SK-N-SH (cell line): Measurements from ENCODE around the gene CD33. TPM values are rescaled to one million over a fixed set of nuclear protein-coding genes. Genes with fewer than 3 reads are reported as not detected.

Experiments
- CTCF ChIA-PET: fragments of 300-600, 350-600 bp; formaldehyde crosslinking; extraction: SDS; loops from one replicate; lab custom pipeline; 2021; lab: Yijun Ruan, JAX
- POLR2A ChIA-PET: fragments of 350-600 bp; sonication (Branson Sonifier 250); formaldehyde crosslinking; extraction: SDS; loops from one replicate; lab custom pipeline; 2020; ENCODE audit warnings: antibody characterized with exemption, inconsistent platforms; lab: Yijun Ruan, JAX
- DNase-seq: peaks from one replicate; pipeline ENCODE4 v3.0.0; 2012
- H2AFZ ChIP-seq: fragments of 200-600 bp; sonication (generic); 2 replicates; pipeline ENCODE4 v1.8.1; 2016; ENCODE audit warnings: antibody characterized with exemption, mild to moderate bottlenecking, low read depth
- H3F3A ChIP-seq: fragments of 200-600 bp; sonication (generic); replicated peaks from 2 replicates; pipeline ENCODE3; 2016; ENCODE audit warnings: antibody characterized with exemption, mild to moderate bottlenecking; ENCODE audit not compliant: insufficient read depth
- H3K27ac ChIP-seq, 2 experiments: fragments of 200-500 bp in 1 of 2; fragments of 200-600 bp in 1 of 2; sonication (Bioruptor generic) in 1 of 2; sonication (generic), shearing (Covaris generic) in 1 of 2; 2 replicates each; pipeline versions ENCODE4 v1.5.1 to v1.6.1; 2014 to 2016; ENCODE audit warnings: low read depth in 2 of 2, inconsistent platforms in 1 of 2, low read length in 1 of 2, mild to moderate bottlenecking in 1 of 2, mixed read lengths in 1 of 2
- H3K27me3 ChIP-seq: fragments of 200-600 bp; sonication (generic), shearing (Covaris generic); 2 replicates; pipeline ENCODE4 v1.6.1; 2016; ENCODE audit warnings: mixed run types; ENCODE audit not compliant: insufficient read depth
- H3K36me3 ChIP-seq, 2 experiments: fragments of 200-500 bp in 1 of 2; fragments of 200-600 bp in 1 of 2; sonication (Bioruptor generic) in 1 of 2; sonication (generic) in 1 of 2; replicated peaks in 1 of 2; 2 replicates each; pipeline versions ENCODE3 to v1.5.1; 2014 to 2016; ENCODE audit warnings: low read length in 1 of 2, mild to moderate bottlenecking in 1 of 2; ENCODE audit not compliant: insufficient read depth in 2 of 2, control insufficient read depth in 1 of 2
- H3K4me1 ChIP-seq, 2 experiments: fragments of 200-500 bp in 1 of 2; fragments of 200-600 bp in 1 of 2; sonication (Bioruptor generic) in 1 of 2; sonication (generic), shearing (Covaris generic) in 1 of 2; 2 replicates each; pipeline versions ENCODE4 v1.5.1 to v1.6.1; 2014 to 2016; ENCODE audit warnings: low read depth in 1 of 2, low read length in 1 of 2, mixed run types in 1 of 2; ENCODE audit not compliant: insufficient read depth in 2 of 2, control insufficient read depth in 1 of 2
- H3K4me2 ChIP-seq: fragments of 200-600 bp; sonication (generic), shearing (Covaris generic); 2 replicates; pipeline ENCODE4 v1.6.1; 2017; ENCODE audit warnings: mixed run types
- H3K4me3 ChIP-seq, 2 experiments: fragments of 200-500 bp in 1 of 2; fragments of 200-600 bp in 1 of 2; sonication (Bioruptor generic) in 1 of 2; sonication (generic), shearing (Covaris generic) in 1 of 2; 2 replicates each; pipeline versions ENCODE4 v1.5.1 to v1.8.1; 2014 to 2016; ENCODE audit warnings: low read depth in 2 of 2, inconsistent platforms in 1 of 2, low read length in 1 of 2, mild to moderate bottlenecking in 1 of 2, mixed read lengths in 1 of 2, moderate library complexity in 1 of 2
- H3K79me2 ChIP-seq: fragments of 200-600 bp; sonication (generic); 2 replicates; pipeline ENCODE4 v1.8.1; 2017; ENCODE audit warnings: mild to moderate bottlenecking; ENCODE audit not compliant: insufficient read depth
- H3K9ac ChIP-seq: fragments of 200-600 bp; sonication (generic); 2 replicates; pipeline ENCODE4 v1.6.1; 2017; ENCODE audit warnings: mixed run types
- H3K9me2 ChIP-seq: fragments of 200-600 bp; sonication (generic); 2 replicates; pipeline ENCODE4 v1.6.1; 2017; ENCODE audit warnings: mixed run types
- H3K9me3 ChIP-seq: fragments of 200-600 bp; sonication (generic); 2 replicates; pipeline ENCODE4 v1.6.1; 2017; ENCODE audit warnings: mixed run types, mild to moderate bottlenecking, moderate library complexity
- H4K20me1 ChIP-seq: fragments of 200-600 bp; sonication (generic); 2 replicates; pipeline ENCODE4 v1.6.1; 2017; ENCODE audit warnings: mild to moderate bottlenecking, mixed run types; ENCODE audit not compliant: insufficient read depth
- ELF1 ChIP-seq: IDR thresholded peaks from 2 replicates; pipeline ENCODE4 v1.4.0; 2012
- FOSL2 ChIP-seq: IDR thresholded peaks from 2 replicates; pipeline ENCODE4 v1.4.0; 2012; ENCODE audit warnings: low read depth, mild to moderate bottlenecking, moderate library complexity, borderline replicate concordance
- GATA2 ChIP-seq: sonication (generic); formaldehyde crosslinking; IDR thresholded peaks from 2 replicates; pipeline ENCODE4 v1.5.0; 2020; ENCODE audit warnings: mild to moderate bottlenecking, missing genetic modification reagents
- NFIC ChIP-seq: IDR thresholded peaks from 2 replicates; pipeline ENCODE4 v1.4.0; 2012; ENCODE audit warnings: borderline replicate concordance
- RCOR1 ChIP-seq: fragments of 150-350 bp; IDR thresholded peaks from 2 replicates; pipeline ENCODE4 v1.6.1; 2017; ENCODE audit warnings: antibody characterized with exemption, low read length
- SIN3A ChIP-seq: IDR thresholded peaks from 2 replicates; pipeline ENCODE4 v1.6.1; 2012; ENCODE audit warnings: low read depth, mild to moderate bottlenecking, low read length, moderate library complexity, borderline replicate concordance
- SMC3 ChIP-seq: IDR thresholded peaks from 2 replicates; pipeline ENCODE4 v1.6.1; 2012; ENCODE audit warnings: low read depth, low read length, improper control_type of control experiment
- WGBS: methylation state at CpG from one replicate; pipeline ENCODE4 v1.1.6; 2017; ENCODE audit warnings: low lambda C conversion rate; 5-methylcytosine and 5-hydroxymethylcytosine counted together
- polyA plus RNA-seq, 3 experiments: library from polyadenylated mRNA; depleted of rRNA; stranded (reverse); fragments of >200 nt; gene quantifications; 2 replicates each; pipeline ENCODE4 v1.2.3, GENCODE V29; 2012
- TF ChIP-seq, protein P1 (sequence below): IDR thresholded peaks from 2 replicates; pipeline ENCODE4; 2012
- TF ChIP-seq, protein P2 (sequence below): fragments of 150-350 bp; IDR thresholded peaks from 2 replicates; pipeline ENCODE4 v1.6.1; 2017; ENCODE audit warnings: antibody characterized with exemption, low read length, low read depth, borderline replicate concordance
- TF ChIP-seq, protein P3 (sequence below): IDR thresholded peaks from 2 replicates; pipeline ENCODE4 v1.6.1; 2012; ENCODE audit warnings: mild to moderate bottlenecking, low read depth, low read length, moderate library complexity
- TF ChIP-seq, protein P4 (sequence below): fragments of 200-600 bp; sonication (generic); IDR thresholded peaks from 2 replicates; pipeline ENCODE4 v1.6.1; 2017; ENCODE audit warnings: antibody characterized with exemption, mild to moderate bottlenecking, moderate library complexity

Gene CD33
- polyA plus RNA-seq, 1 of the 3 experiments (the other 2 are of a cell fraction): 0.36 TPM

DNA sequence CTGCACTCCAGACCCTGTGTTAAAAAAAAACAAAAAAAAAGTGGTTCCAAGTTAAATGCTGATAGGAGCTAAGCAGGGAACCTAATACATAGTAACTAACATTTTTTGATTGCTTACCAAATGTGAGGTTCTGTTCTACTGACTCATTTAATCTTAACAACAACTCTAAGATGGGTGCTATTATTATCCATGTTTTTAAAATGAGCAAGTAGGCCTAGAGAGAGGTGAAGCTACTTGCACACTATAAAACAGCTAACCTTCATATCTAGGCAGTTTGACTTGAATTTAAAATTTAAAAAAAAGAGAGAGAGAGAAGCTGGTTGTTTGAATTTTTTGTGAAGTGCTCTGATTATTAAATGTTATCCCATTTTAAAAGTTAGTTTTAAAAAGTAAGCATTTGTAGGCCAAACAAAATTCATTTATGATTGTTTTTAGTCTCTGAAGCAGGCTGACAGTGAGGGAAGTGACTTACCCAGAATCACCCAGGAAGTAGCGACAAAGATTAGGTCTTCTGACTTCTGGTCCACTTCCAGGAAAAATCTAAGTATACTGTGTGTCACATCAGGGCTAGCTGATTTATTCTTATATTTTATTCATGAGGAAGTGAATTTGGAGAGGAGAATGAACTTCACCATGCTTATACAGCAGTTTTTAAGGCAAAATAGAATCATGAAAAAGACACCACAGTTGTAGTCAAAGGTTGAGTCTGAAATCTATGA, 28.4 kb downstream of the CD33 start:
- CTCF ChIA-PET: no interaction called here
- Histone ChIP-seq H3K79me2 (no peaks in the 10 kb centered on the region), H3K4me1 (no peaks in the 10 kb centered on the region), H3K9me2 (no peaks in the 10 kb centered on the region), H3K4me2 (no peak overlapping the region)
- no peak for TF ChIP-seq ELF1
- no peak for TF ChIP-seq SMC3
- TF ChIP-seq, protein P1, sequence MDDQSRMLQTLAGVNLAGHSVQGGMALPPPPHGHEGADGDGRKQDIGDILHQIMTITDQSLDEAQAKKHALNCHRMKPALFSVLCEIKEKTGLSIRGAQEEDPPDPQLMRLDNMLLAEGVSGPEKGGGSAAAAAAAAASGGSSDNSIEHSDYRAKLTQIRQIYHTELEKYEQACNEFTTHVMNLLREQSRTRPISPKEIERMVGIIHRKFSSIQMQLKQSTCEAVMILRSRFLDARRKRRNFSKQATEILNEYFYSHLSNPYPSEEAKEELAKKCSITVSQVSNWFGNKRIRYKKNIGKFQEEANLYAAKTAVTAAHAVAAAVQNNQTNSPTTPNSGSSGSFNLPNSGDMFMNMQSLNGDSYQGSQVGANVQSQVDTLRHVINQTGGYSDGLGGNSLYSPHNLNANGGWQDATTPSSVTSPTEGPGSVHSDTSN: no peak
- TF ChIP-seq GATA2 (CRISPR knock-in tag): no peak
- TF ChIP-seq FOSL2: no peak
- TF ChIP-seq, protein P2, sequence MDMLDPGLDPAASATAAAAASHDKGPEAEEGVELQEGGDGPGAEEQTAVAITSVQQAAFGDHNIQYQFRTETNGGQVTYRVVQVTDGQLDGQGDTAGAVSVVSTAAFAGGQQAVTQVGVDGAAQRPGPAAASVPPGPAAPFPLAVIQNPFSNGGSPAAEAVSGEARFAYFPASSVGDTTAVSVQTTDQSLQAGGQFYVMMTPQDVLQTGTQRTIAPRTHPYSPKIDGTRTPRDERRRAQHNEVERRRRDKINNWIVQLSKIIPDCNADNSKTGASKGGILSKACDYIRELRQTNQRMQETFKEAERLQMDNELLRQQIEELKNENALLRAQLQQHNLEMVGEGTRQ: no peak
- TF ChIP-seq, protein P3, sequence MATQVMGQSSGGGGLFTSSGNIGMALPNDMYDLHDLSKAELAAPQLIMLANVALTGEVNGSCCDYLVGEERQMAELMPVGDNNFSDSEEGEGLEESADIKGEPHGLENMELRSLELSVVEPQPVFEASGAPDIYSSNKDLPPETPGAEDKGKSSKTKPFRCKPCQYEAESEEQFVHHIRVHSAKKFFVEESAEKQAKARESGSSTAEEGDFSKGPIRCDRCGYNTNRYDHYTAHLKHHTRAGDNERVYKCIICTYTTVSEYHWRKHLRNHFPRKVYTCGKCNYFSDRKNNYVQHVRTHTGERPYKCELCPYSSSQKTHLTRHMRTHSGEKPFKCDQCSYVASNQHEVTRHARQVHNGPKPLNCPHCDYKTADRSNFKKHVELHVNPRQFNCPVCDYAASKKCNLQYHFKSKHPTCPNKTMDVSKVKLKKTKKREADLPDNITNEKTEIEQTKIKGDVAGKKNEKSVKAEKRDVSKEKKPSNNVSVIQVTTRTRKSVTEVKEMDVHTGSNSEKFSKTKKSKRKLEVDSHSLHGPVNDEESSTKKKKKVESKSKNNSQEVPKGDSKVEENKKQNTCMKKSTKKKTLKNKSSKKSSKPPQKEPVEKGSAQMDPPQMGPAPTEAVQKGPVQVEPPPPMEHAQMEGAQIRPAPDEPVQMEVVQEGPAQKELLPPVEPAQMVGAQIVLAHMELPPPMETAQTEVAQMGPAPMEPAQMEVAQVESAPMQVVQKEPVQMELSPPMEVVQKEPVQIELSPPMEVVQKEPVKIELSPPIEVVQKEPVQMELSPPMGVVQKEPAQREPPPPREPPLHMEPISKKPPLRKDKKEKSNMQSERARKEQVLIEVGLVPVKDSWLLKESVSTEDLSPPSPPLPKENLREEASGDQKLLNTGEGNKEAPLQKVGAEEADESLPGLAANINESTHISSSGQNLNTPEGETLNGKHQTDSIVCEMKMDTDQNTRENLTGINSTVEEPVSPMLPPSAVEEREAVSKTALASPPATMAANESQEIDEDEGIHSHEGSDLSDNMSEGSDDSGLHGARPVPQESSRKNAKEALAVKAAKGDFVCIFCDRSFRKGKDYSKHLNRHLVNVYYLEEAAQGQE: no peak
- no peak for TF ChIP-seq RCOR1
- TF ChIP-seq, protein P4, sequence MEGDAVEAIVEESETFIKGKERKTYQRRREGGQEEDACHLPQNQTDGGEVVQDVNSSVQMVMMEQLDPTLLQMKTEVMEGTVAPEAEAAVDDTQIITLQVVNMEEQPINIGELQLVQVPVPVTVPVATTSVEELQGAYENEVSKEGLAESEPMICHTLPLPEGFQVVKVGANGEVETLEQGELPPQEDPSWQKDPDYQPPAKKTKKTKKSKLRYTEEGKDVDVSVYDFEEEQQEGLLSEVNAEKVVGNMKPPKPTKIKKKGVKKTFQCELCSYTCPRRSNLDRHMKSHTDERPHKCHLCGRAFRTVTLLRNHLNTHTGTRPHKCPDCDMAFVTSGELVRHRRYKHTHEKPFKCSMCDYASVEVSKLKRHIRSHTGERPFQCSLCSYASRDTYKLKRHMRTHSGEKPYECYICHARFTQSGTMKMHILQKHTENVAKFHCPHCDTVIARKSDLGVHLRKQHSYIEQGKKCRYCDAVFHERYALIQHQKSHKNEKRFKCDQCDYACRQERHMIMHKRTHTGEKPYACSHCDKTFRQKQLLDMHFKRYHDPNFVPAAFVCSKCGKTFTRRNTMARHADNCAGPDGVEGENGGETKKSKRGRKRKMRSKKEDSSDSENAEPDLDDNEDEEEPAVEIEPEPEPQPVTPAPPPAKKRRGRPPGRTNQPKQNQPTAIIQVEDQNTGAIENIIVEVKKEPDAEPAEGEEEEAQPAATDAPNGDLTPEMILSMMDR: no peak
- no peak for TF ChIP-seq NFIC
- no peak for TF ChIP-seq SIN3A
- TF ChIP-seq, all 33 proteins: peak for 0
- no peaks in the 10 kb centered on the region for H3F3A ChIP-seq
- H4K20me1 ChIP-seq: no peaks in the 10 kb centered on the region
- H3K27me3 ChIP-seq: peaks cover 26% of the 10 kb centered on the region
- H3K9ac ChIP-seq: no peak overlapping the region
- no peak for DNase-seq
- POLR2A ChIA-PET: no interaction called here
- no peak overlapping the region for H3K4me3 ChIP-seq
- WGBS: 4% methylated on average over 1 of the region's 1 CpG
- H3K27ac ChIP-seq: no peak overlapping the region
- H3K9me3 ChIP-seq: no peaks in the 10 kb centered on the region
- H2AFZ ChIP-seq: no peak overlapping the region
- no peaks in the 10 kb centered on the region for H3K36me3 ChIP-seq
